BE2C (cell line): ENCODE data around the gene GALNT12. TPM values are rescaled to one million over a fixed set of nuclear protein-coding genes. Genes with fewer than 3 reads are reported as not detected.

Experiments
- DNase-seq: peaks from one replicate; pipeline ENCODE4 v3.0.0-alpha.2; 2020
- H3K27me3 ChIP-seq: fragments of 250-450 bp; sonication (Bioruptor Pico); 2 replicates; pipeline ENCODE4 v1.5.1; 2020; ENCODE audit warnings: mild to moderate bottlenecking
- H3K36me3 ChIP-seq: fragments of 250-450 bp; sonication (Bioruptor Pico); 2 replicates; pipeline ENCODE4 v1.5.1; 2020; ENCODE audit warnings: mild to moderate bottlenecking
- H3K4me1 ChIP-seq: fragments of 250-450 bp; sonication (Bioruptor Pico); 2 replicates; pipeline ENCODE4 v1.5.1; 2020
- H3K4me3 ChIP-seq: 2 replicates; pipeline ENCODE4 v1.5.1; 2011; ENCODE audit warnings: low read depth, low read length
- H3K9me3 ChIP-seq: fragments of 250-450 bp; sonication (Bioruptor Pico); 2 replicates; pipeline ENCODE4 v1.5.1; 2020
- CTCF ChIP-seq: IDR thresholded peaks from 2 replicates; pipeline ENCODE4 v1.5.1; 2012; ENCODE audit warnings: mild to moderate bottlenecking, low read depth, low read length
- polyA plus RNA-seq: library from polyadenylated mRNA; unstranded; fragments of >200 nt; gene quantifications from one replicate; pipeline ENCODE4 v1.2.1, GENCODE V29; 2012; ENCODE audit warnings: low read depth, missing spikeins; ENCODE audit not compliant: insufficient read length, insufficient read depth

GALNT12 gene, protein sequence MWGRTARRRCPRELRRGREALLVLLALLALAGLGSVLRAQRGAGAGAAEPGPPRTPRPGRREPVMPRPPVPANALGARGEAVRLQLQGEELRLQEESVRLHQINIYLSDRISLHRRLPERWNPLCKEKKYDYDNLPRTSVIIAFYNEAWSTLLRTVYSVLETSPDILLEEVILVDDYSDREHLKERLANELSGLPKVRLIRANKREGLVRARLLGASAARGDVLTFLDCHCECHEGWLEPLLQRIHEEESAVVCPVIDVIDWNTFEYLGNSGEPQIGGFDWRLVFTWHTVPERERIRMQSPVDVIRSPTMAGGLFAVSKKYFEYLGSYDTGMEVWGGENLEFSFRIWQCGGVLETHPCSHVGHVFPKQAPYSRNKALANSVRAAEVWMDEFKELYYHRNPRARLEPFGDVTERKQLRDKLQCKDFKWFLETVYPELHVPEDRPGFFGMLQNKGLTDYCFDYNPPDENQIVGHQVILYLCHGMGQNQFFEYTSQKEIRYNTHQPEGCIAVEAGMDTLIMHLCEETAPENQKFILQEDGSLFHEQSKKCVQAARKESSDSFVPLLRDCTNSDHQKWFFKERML
- not detected for polyA plus RNA-seq

DNA sequence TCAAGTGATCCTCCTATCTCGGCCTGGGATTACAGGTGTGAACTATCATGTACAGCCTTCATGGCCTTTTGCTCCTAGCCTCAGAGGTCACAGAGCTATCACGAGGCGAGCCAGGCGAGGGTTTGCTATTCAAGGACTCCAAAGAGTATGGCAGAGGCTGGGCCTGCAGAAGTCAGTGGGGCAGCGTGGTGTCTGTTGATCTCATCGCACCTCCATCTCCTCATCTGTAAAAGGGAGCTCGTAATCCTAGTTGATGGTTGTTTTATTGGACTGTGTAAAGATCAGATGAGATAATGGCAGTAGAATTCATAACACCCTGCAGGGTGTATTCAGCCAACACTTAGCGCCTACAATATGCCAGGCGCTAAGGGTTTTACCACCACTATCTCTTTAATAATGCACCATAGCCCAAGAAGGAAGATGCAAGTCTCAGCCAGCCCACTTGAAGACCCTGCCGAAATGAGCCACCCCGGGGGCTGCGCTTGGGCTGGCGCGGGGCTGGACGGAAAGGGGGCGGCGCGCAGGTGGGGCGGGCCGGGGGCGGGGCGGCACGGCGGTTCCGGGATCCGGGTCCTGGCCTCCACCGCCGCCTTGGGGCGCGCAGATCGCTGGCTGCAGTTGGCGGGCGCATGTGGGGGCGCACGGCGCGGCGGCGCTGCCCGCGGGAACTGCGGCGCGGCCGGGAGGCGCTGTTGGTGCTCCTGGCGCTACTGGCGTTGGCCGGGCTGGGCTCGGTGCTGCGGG, at the start of gene GALNT12:
TSS of gene GALNT12 (plus strand) at position 601 of the 744 bp plus-strand sequence. CDS start at position 630, 29 bp downstream.
- TF ChIP-seq CTCF = no peak
- H3K36me3 ChIP-seq = no peaks in the 10 kb centered on the region
- no peaks in the 10 kb centered on the region for H3K9me3 ChIP-seq
- H3K4me1 ChIP-seq = no peaks in the 10 kb centered on the region
- peaks cover 63% of the 10 kb centered on the region for H3K27me3 ChIP-seq
- H3K4me3 ChIP-seq = no peak within 1 kb of the TSS
- no peak for DNase-seq

DNA sequence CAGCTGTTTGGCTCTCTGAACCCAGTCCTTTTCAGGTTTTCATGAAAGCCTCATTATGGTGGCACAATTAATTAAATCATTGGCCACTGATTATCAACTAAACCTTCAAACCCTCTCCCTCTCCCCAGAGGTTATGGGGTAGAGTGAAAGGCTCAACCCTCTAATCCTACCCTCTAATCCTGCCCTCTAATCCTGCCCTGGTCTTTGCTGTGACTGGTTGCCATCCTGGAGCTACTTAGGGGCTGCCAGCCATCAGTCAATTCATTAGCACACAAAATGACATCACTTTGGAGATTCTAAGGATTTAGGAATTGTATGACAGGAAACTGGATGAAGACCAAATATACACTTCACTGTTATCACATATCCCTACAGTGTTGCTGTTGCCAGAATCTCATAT, 47.2 kb upstream of the GALNT12 start:
- H3K9me3 ChIP-seq = no peaks in the 10 kb centered on the region
- no peaks in the 10 kb centered on the region for H3K4me1 ChIP-seq
- no peaks in the 10 kb centered on the region for H3K27me3 ChIP-seq
- no peaks in the 10 kb centered on the region for H3K36me3 ChIP-seq
- H3K4me3 ChIP-seq = no peak overlapping the region
- no peak for DNase-seq
- no peak for TF ChIP-seq CTCF

- no peak overlapping the region for H3K4me3 ChIP-seq
- no peaks in the 10 kb centered on the region for H3K9me3 ChIP-seq
- no peak for DNase-seq
- no peak for TF ChIP-seq CTCF
- H3K27me3 ChIP-seq = no peaks in the 10 kb centered on the region
- no peaks in the 10 kb centered on the region for H3K36me3 ChIP-seq
- H3K4me1 ChIP-seq = no peaks in the 10 kb centered on the region
Observed at GRCh38 chr9:98763986-98764745, 43.3 kb upstream of the GALNT12 start.

GRCh38 chr9:98765256-98765655, 42.2 kb upstream of the GALNT12 start:
- H3K9me3 ChIP-seq = no peaks in the 10 kb centered on the region
- no peaks in the 10 kb centered on the region for H3K27me3 ChIP-seq
- no peak overlapping the region for H3K4me3 ChIP-seq
- no peak for TF ChIP-seq CTCF
- H3K36me3 ChIP-seq = no peaks in the 10 kb centered on the region
- DNase-seq = no peak
- H3K4me1 ChIP-seq = no peaks in the 10 kb centered on the region

DNA sequence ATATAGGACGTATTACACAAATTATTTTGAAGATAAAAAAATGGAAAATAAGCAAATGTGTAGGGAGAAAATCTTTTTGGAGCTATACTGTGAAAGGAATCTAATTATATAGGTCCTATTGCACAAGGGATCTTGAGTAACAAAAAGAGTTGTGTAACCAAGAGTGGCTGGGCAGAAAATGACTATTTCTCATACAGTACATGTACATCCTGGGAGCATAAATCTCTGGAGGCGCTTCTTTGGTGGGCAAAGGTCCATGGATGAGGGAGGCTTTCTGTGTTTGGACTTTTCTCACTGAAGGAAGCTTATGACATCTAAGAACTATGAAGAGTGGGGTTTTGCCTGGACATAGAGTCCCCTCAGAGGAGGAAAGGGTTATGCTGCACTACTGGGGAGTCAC, 40.9 kb upstream of the GALNT12 start:
- no peaks in the 10 kb centered on the region for H3K27me3 ChIP-seq
- no peaks in the 10 kb centered on the region for H3K9me3 ChIP-seq
- no peak overlapping the region for H3K4me3 ChIP-seq
- DNase-seq = no peak
- no peak for TF ChIP-seq CTCF
- no peaks in the 10 kb centered on the region for H3K36me3 ChIP-seq
- no peaks in the 10 kb centered on the region for H3K4me1 ChIP-seq
